SHP77 treated with DMSO at 0.1 percent for 48 hours (cell line): ENCODE data around the gene TYMS.
"Not testable (repeated sequence)": the region's sequence is repeated elsewhere in the genome, so short reads cannot be mapped to it uniquely, and the experiment has no call there.

ENCODE experiments used
- DNase-seq: peaks from one replicate; lab custom pipeline; 2025; lab: John Stamatoyannopoulos, UW

TYMS gene

GRCh38 chr18:678482-679182 is 21.2 kb downstream of the TYMS start:
- no peak for DNase-seq

GRCh38 chr18:679516-679915 is 22.1 kb downstream of the TYMS start:
- DNase-seq: no peak

- no peak for DNase-seq
These were observed 22.9 kb downstream of the TYMS start for GRCh38 chr18:680392-680791.

- no peak for DNase-seq
These were observed 24.5 kb downstream of the TYMS start for GRCh38 chr18:681985-682384.

GRCh38 chr18:682416-682815 is 25.0 kb downstream of the TYMS start:
- DNase-seq: not testable (repeated sequence)

GRCh38 chr18:682833-683232 is 25.4 kb downstream of the TYMS start:
- DNase-seq: no peak

- DNase-seq: no peak
These were observed 26.1 kb downstream of the TYMS start for GRCh38 chr18:683531-683930.

GRCh38 chr18:685438-685837 is 28.0 kb downstream of the TYMS start:
- no peak for DNase-seq

GRCh38 chr18:686339-687111 is 29.1 kb downstream of the TYMS start:
- DNase-seq: no peak

GRCh38 chr18:688323-688722 is 30.9 kb downstream of the TYMS start:
- DNase-seq: no peak

- DNase-seq: no peak
These were observed 35.4 kb downstream of the TYMS start for GRCh38 chr18:692824-693223.

- DNase-seq: no peak
These were observed 36.2 kb downstream of the TYMS start for GRCh38 chr18:693466-694187.

GRCh38 chr18:697012-697411 is 39.6 kb downstream of the TYMS start:
- DNase-seq: no peak

- DNase-seq: no peak
These were observed 40.3 kb downstream of the TYMS start for GRCh38 chr18:697800-698199.

- no peak for DNase-seq
These were observed 45.9 kb downstream of the TYMS start for GRCh38 chr18:703213-703967.

GRCh38 chr18:706405-706804 is 49.0 kb downstream of the TYMS start:
- DNase-seq: no peak

- no peak for DNase-seq
These were observed 50.6 kb downstream of the TYMS start for GRCh38 chr18:708096-708495.

- no peak for DNase-seq
These were observed 52.3 kb downstream of the TYMS start for GRCh38 chr18:709771-710170.

GRCh38 chr18:710418-711300 is 53.2 kb downstream of the TYMS start:
- no peak for DNase-seq

- DNase-seq: no peak
These were observed 53.8 kb downstream of the TYMS start for GRCh38 chr18:711310-711656.

- DNase-seq: peak; percentile 34
These were observed 54.4 kb downstream of the TYMS start for GRCh38 chr18:711657-712400.
